GM12878 (cell line): ENCODE results near the gene ALAS1. TPM values are rescaled to one million over a fixed set of nuclear protein-coding genes. Genes with fewer than 3 reads are reported as not detected.
A peak's percentile ranks its signal among the peaks of the same experiment; 100 is the strongest.

Experiments
- ATAC-seq: fragments of 200-7000 bp; cut with Tn5 transposase; 3 replicates; pipeline ENCODE4 v1.9.1; 2020; ENCODE audit warnings: mild to moderate bottlenecking, moderate library complexity
- BruUV-seq: library from RNA; stranded (reverse); fragments of 400-500 nt; replicated peaks from 2 replicates; lab custom pipeline; 2021; lab: Mats Ljungman, UMichigan
- CTCF ChIA-PET: fragments of 300-600 bp; sonication (Branson Sonifier 250); formaldehyde crosslinking; extraction: SDS; loops from one replicate; lab custom pipeline; 2021; ENCODE audit warnings: inconsistent platforms; lab: Yijun Ruan, JAX
- POLR2A ChIA-PET: fragments of 350-600 bp; formaldehyde crosslinking; extraction: SDS; loops from one replicate; lab custom pipeline; 2021; ENCODE audit warnings: inconsistent platforms; lab: Charles Lee
- RAD21 ChIA-PET: fragments of 300-600 bp; sonication (Branson Sonifier 250); formaldehyde crosslinking; loops from one replicate; lab custom pipeline; 2023; ENCODE audit warnings: antibody characterized with exemption; ENCODE audit not compliant: unreplicated experiment; lab: Charles Lee
- SMC1A ChIA-PET: fragments of 300-600 bp; sonication (Branson Sonifier 250); formaldehyde crosslinking; loops from one replicate; lab custom pipeline; 2023; ENCODE audit not compliant: unreplicated experiment, uncharacterized antibody; lab: Charles Lee
- DNase-seq: peaks from one replicate; pipeline ENCODE4 v3.0.0-alpha.2; 2011; ENCODE audit warnings: low read depth, low spot score
- FAIRE-seq: peaks from 3 replicates; lab custom pipeline; 2011; peaks lifted over from hg19 to GRCh38; lab: Jason Lieb, UNC
- H2AFZ ChIP-seq: 2 replicates; pipeline ENCODE4 v1.6.0; 2011; ENCODE audit warnings: low read depth, low read length, control low read depth; ENCODE audit not compliant: control insufficient read depth
- H3K27ac ChIP-seq: 2 replicates; pipeline ENCODE4 v1.5.1; 2011; ENCODE audit warnings: control low read depth; ENCODE audit not compliant: control insufficient read depth, insufficient read depth
- H3K27me3 ChIP-seq, 2 experiments: replicated peaks in 1 of 2; 2 replicates each; pipeline versions ENCODE4 v1.6.0 to v1.6.1; 2011; ENCODE audit warnings: low read length in 1 of 2; ENCODE audit not compliant: control insufficient read depth in 2 of 2, insufficient read depth in 2 of 2
- H3K36me3 ChIP-seq, 2 experiments: 2 replicates each; pipeline ENCODE4 v1.5.1; 2011; ENCODE audit warnings: low read length in 1 of 2; ENCODE audit not compliant: control insufficient read depth in 2 of 2, insufficient read depth in 2 of 2
- H3K4me1 ChIP-seq: 2 replicates; pipeline ENCODE4 v1.6.1; 2011; ENCODE audit warnings: mild to moderate bottlenecking, low read length, moderate library complexity, mixed read lengths; ENCODE audit not compliant: control insufficient read depth, insufficient read depth
- H3K4me2 ChIP-seq: 2 replicates; pipeline ENCODE4 v1.6.0; 2011; ENCODE audit warnings: control low read depth; ENCODE audit not compliant: control insufficient read depth, insufficient read depth
- H3K4me3 ChIP-seq: fragments of 200-600 bp; sonication (generic); 2 replicates; pipeline ENCODE4 v1.5.1; 2016
- H3K79me2 ChIP-seq: 2 replicates; pipeline ENCODE4 v1.6.0; 2011; ENCODE audit warnings: low read length; ENCODE audit not compliant: control insufficient read depth, insufficient read depth
- H3K9ac ChIP-seq: 2 replicates; pipeline ENCODE4 v1.8.0; 2011; ENCODE audit warnings: low read length, control low read depth, mixed read lengths; ENCODE audit not compliant: control insufficient read depth, insufficient read depth
- H3K9me3 ChIP-seq: replicated peaks from 3 replicates; pipeline ENCODE4 v1.5.1; 2011; ENCODE audit warnings: mild to moderate bottlenecking, low read length; ENCODE audit not compliant: control insufficient read depth, insufficient read depth
- H4K20me1 ChIP-seq: 2 replicates; pipeline ENCODE4 v1.6.0; 2011; ENCODE audit not compliant: control insufficient read depth, insufficient read depth
- ATF2 ChIP-seq: IDR thresholded peaks from 2 replicates; pipeline ENCODE4 v1.6.1; 2012; ENCODE audit warnings: low read length, inconsistent platforms
- CBFB ChIP-seq: IDR thresholded peaks from 2 replicates; pipeline ENCODE4 v1.6.1; 2016; ENCODE audit warnings: antibody characterized with exemption, low read depth
- CEBPB ChIP-seq, 2 experiments: fragments of 150-350 bp in 1 of 2; IDR thresholded peaks; 2 replicates each; pipeline ENCODE4 v1.6.1; 2012 to 2014; ENCODE audit warnings: low read depth in 2 of 2, low read length in 2 of 2, borderline replicate concordance in 1 of 2, inconsistent platforms in 1 of 2
- CREB1 ChIP-seq: IDR thresholded peaks from 2 replicates; pipeline ENCODE4 v1.6.1; 2012; ENCODE audit warnings: low read depth, mild to moderate bottlenecking, inconsistent platforms
- HDAC2 ChIP-seq: fragments of 200-600 bp; sonication (generic); IDR thresholded peaks from 2 replicates; pipeline ENCODE4 v1.6.1; 2017
- NFYA ChIP-seq: IDR thresholded peaks from 2 replicates; pipeline ENCODE4 v1.6.1; 2011; ENCODE audit warnings: low read depth, mild to moderate bottlenecking, low read length, improper control_type of control experiment, borderline replicate concordance
- RB1 ChIP-seq: fragments of 450-650 bp; formaldehyde crosslinking; IDR thresholded peaks from 2 replicates; pipeline ENCODE4 v1.6.1; 2017; ENCODE audit warnings: mild to moderate bottlenecking, borderline replicate concordance
- RELA ChIP-seq: fragments of 450-650 bp; IDR thresholded peaks from 2 replicates; pipeline ENCODE4 v1.8.0; 2014; ENCODE audit warnings: borderline replicate concordance; ENCODE audit not compliant: partially characterized antibody
- SMARCA5 ChIP-seq: fragments of 450-650 bp; IDR thresholded peaks from 2 replicates; pipeline ENCODE4 v1.6.1; 2017; ENCODE audit warnings: mild to moderate bottlenecking
- SMC3 ChIP-seq: IDR thresholded peaks from 2 replicates; pipeline ENCODE4 v1.6.1; 2011; ENCODE audit warnings: low read length, improper control_type of control experiment, borderline replicate concordance
- STAT1 ChIP-seq: fragments of 450-650 bp; conservative IDR thresholded peaks from 2 replicates; pipeline ENCODE4 v1.6.1; 2014; ENCODE audit warnings: antibody characterized with exemption, mild to moderate bottlenecking
- TAF1 ChIP-seq: IDR thresholded peaks from 2 replicates; pipeline ENCODE4 v1.6.1; 2011; ENCODE audit warnings: mild to moderate bottlenecking, low read depth, low read length, borderline replicate concordance
- USF1 ChIP-seq: IDR thresholded peaks from 2 replicates; pipeline ENCODE4 v1.6.1; 2011; ENCODE audit warnings: borderline replicate concordance, low read depth, mild to moderate bottlenecking, moderate library complexity, mixed read lengths, low read length; ENCODE audit not compliant: insufficient read depth; ENCODE audit errors: extremely low read length
- WGBS: methylation state at CpG from one replicate; pipeline ENCODE4 v1.1.6; 2016; ENCODE audit warnings: low lambda C conversion rate; ENCODE audit not compliant: insufficient replicate concordance, insufficient coverage; ENCODE audit errors: missing lambda C conversion rate; 5-methylcytosine and 5-hydroxymethylcytosine counted together
- in situ Hi-C: fragments of 300-500 bp; cut with MboI; formaldehyde crosslinking; loops from 9 replicates; pipeline ENCODE4 v1.14.3; 2018; ENCODE audit warnings: mixed read lengths
- intact Hi-C: fragments of 100-400 bp; cut with micrococcal nuclease; formaldehyde crosslinking; loops from one replicate; pipeline ENCODE4 v1.14.2; 2022; ENCODE audit not compliant: unreplicated experiment
- polyA plus RNA-seq, 11 experiments: library from polyadenylated mRNA; depleted of rRNA in 4 of 11; unstranded in 6 of 11; stranded (reverse) in 5 of 11; fragments of >200 nt; fragmentation: Nextera tagmentation in 4 of 11; fragmentation: Illumina TruSeq in 1 of 11; extraction: Ambion mirVana in 4 of 11; extraction: Trizol in 1 of 11; gene quantifications; 1 replicate in 1 of 11; 2 replicates in 10 of 11; pipeline versions ENCODE4 v1.2.1 to v1.2.3, GENCODE V29; 2011 to 2016; ENCODE audit warnings: inconsistent platforms in 2 of 11, missing spikeins in 2 of 11, low read depth in 1 of 11
- total RNA-seq, 4 experiments: library from RNA; depleted of rRNA in 3 of 4; stranded (reverse); fragments of >200 nt in 3 of 4; fragmentation: Illumina TruSeq in 1 of 4; extraction: Trizol in 1 of 4; gene quantifications; 2 replicates each; pipeline versions ENCODE4 v1.2.1 to v1.2.3, GENCODE V29; 2013 to 2021

The ALAS1 gene
- total and polyA plus RNA-seq, 10 of the 15 experiments (the other 5 are each of a cell fraction or from before 2014, with no cell fraction given): 69.9 to 115 (median 94.1) TPM

- peak overlapping the region; percentile 67; the same call in 1 of the 2 replicates for H3K27ac ChIP-seq
- no peak for ATAC-seq
- ChIA-PET CTCF (interaction anchor here (1.0 to 7.5 kb wide), 3 partner anchors 9 to 33 kb away, joined by 3 to 87 read pairs (median 3); partner anchors contain the start of gene WDR82), SMC1A (interaction anchor here (0.6 to 7.4 kb wide), 6 partner anchors 15 to 293 kb away, joined by 3 to 62 read pairs (median 4); partner anchors contain the start of gene WDR82), POLR2A (interaction anchor here (0.6 to 1.7 kb wide), 7 partner anchors 12 to 41 kb away, joined by 3 to 9 read pairs (median 3); partner anchors contain the start of genes GLYCTK and TLR9), RAD21 (interaction anchor here (0.9 to 1.8 kb wide), 8 partner anchors 9 to 193 kb away, joined by 3 to 7 read pairs (median 4); partner anchors contain the start of gene WDR82)
- peak overlapping the region; percentile 80 for H3K9ac ChIP-seq
- no peaks in the 10 kb centered on the region; the same call in none of the 2 replicates for H3K79me2 ChIP-seq
- no peak for FAIRE-seq
- in situ Hi-C loops (no loop called here), intact Hi-C loops (no loop called here)
- peaks cover 5 to 9% of the 10 kb centered on the region in 2 experiments; a peak in 3 of 4 replicates for H3K36me3 ChIP-seq
- H3K4me2 ChIP-seq: peak overlapping the region; percentile 100
- no peak for DNase-seq
- peaks cover 44% of the 10 kb centered on the region for H3K4me1 ChIP-seq
- no TSS peak for BruUV-seq
- H3K4me3 ChIP-seq: peak overlapping the region; percentile 89
- H4K20me1 ChIP-seq: no peaks in the 10 kb centered on the region
- no peaks in the 10 kb centered on the region; the same call in 2 of the 3 replicates for H3K9me3 ChIP-seq
- no peak for TF ChIP-seq CREB1
- no peak for TF ChIP-seq TAF1
- no peak for TF ChIP-seq SMARCA5
- TF ChIP-seq RB1: no peak
- no peak for TF ChIP-seq SMC3
- no peak for TF ChIP-seq CBFB
- TF ChIP-seq USF1: no peak
- TF ChIP-seq NFYA: no peak
- TF ChIP-seq STAT1: no peak
- no peak for TF ChIP-seq RELA
- TF ChIP-seq CEBPB (IDR thresholded peaks at IDR 0.05; ENCODE audit: borderline replicate concordance in 1 of 2, low read depth in 2 of 2, low read length in 2 of 2): no peak
- no peak for TF ChIP-seq HDAC2
- TF ChIP-seq ATF2: no peak
- TF ChIP-seq, all 136 proteins: peak for 0
- under 1% methylated on average over 8 of the region's 8 CpGs for WGBS
- no peaks in the 10 kb centered on the region for H3K27me3 ChIP-seq
- peak overlapping the region; percentile 58 for H2AFZ ChIP-seq
Observed at GRCh38 chr3:52246264-52246620, 48.3 kb downstream of the ALAS1 start.
